Neutrophil (primary cell): ENCODE results near the gene C19orf73.
"Not testable (repeated sequence)": the region's sequence is repeated elsewhere in the genome, so short reads cannot be mapped to it uniquely, and the experiment has no call there.

ENCODE experiments used
- H3K27ac ChIP-seq: fragments of 200-600 bp; sonication (generic); 2 replicates; pipeline ENCODE4 v1.5.1; 2016; ENCODE audit warnings: mild to moderate bottlenecking, moderate library complexity
- H3K27me3 ChIP-seq: fragments of 200-600 bp; sonication (generic); 2 replicates; pipeline ENCODE4 v1.6.0; 2016; ENCODE audit warnings: mild to moderate bottlenecking
- H3K36me3 ChIP-seq: fragments of 200-600 bp; sonication (generic); 2 replicates; pipeline ENCODE4 v1.5.1; 2017
- H3K4me1 ChIP-seq, 2 experiments: fragments of 200-600 bp in 1 of 2; sonication (generic) in 1 of 2; 1 replicate in 1 of 2; 2 replicates in 1 of 2; pipeline versions ENCODE4 v1.5.1 to v1.6.1; 2013 to 2016; ENCODE audit warnings: low read depth in 1 of 2, low read length in 1 of 2, mild to moderate bottlenecking in 1 of 2, moderate library complexity in 1 of 2; ENCODE audit not compliant: control insufficient read depth in 1 of 2, insufficient read depth in 1 of 2
- H3K4me3 ChIP-seq, 2 experiments: fragments of 200-600 bp in 1 of 2; sonication (generic) in 1 of 2; 1 replicate in 1 of 2; 2 replicates in 1 of 2; pipeline ENCODE4 v1.5.1; 2013 to 2016; ENCODE audit warnings: low read depth in 1 of 2, low read length in 1 of 2, mild to moderate bottlenecking in 1 of 2, moderate library complexity in 1 of 2
- H3K9me3 ChIP-seq: fragments of 200-600 bp; sonication (generic); 2 replicates; pipeline ENCODE4 v1.5.1; 2016
- CTCF ChIP-seq: fragments of 200-600 bp; sonication (generic); IDR thresholded peaks from 2 replicates; pipeline ENCODE4 v1.5.1; 2016; ENCODE audit warnings: antibody characterized with exemption

C19orf73 gene

GRCh38 chr19:49128545-49129237 lies 9.7 kb upstream of the C19orf73 start:
- Histone ChIP-seq H3K4me3 (peak overlapping the region; percentile 58 to 73), H3K27ac (no peak overlapping the region), H3K36me3 (no peaks in the 10 kb centered on the region), H3K9me3 (no peaks in the 10 kb centered on the region), H3K27me3 (peaks cover 54% of the 10 kb centered on the region), H3K4me1 (peaks cover 10 to 17% of the 10 kb centered on the region in 2 experiments)
- TF ChIP-seq CTCF = no peak

- H3K27ac ChIP-seq = peak overlapping the region; percentile 59
- peak; percentile 58 for TF ChIP-seq CTCF
- H3K4me3 ChIP-seq = peak overlapping the region; percentile 58 to 73
- H3K27me3 ChIP-seq = peaks cover 54% of the 10 kb centered on the region
- peaks cover 5 to 10% of the 10 kb centered on the region in 2 experiments for H3K4me1 ChIP-seq
- no peaks in the 10 kb centered on the region for H3K36me3 ChIP-seq
- H3K9me3 ChIP-seq = no peaks in the 10 kb centered on the region
Observed at GRCh38 chr19:49127674-49128544, 9.0 kb upstream of the C19orf73 start.

- peaks cover 54% of the 10 kb centered on the region for H3K27me3 ChIP-seq
- peak overlapping the region; percentile 58 to 73 for H3K4me3 ChIP-seq
- H3K36me3 ChIP-seq, H3K9me3 ChIP-seq, H3K27ac ChIP-seq: not testable (repeated sequence)
- H3K4me1 ChIP-seq = peaks cover 5 to 10% of the 10 kb centered on the region in 2 experiments
Observed at GRCh38 chr19:49127225-49127624, 8.3 kb upstream of the C19orf73 start.

- Histone ChIP-seq H3K36me3 (no peaks in the 10 kb centered on the region), H3K9me3 (no peaks in the 10 kb centered on the region), H3K27me3 (peaks cover 55% of the 10 kb centered on the region), H3K4me1 (peaks cover 5 to 10% of the 10 kb centered on the region in 2 experiments), H3K27ac (no peak overlapping the region), H3K4me3 (no peak overlapping the region)
- no peak for TF ChIP-seq CTCF
Observed at GRCh38 chr19:49126575-49126974, 7.6 kb upstream of the C19orf73 start.

GRCh38 chr19:49125025-49125731 lies 6.2 kb upstream of the C19orf73 start:
- Histone ChIP-seq H3K4me3 (no peak overlapping the region), H3K9me3 (no peaks in the 10 kb centered on the region), H3K36me3 (no peaks in the 10 kb centered on the region), H3K27ac (no peak overlapping the region), H3K4me1 (peaks cover 5 to 10% of the 10 kb centered on the region in 2 experiments), H3K27me3 (peaks cover 66% of the 10 kb centered on the region)
- TF ChIP-seq CTCF = no peak

- peaks cover 74% of the 10 kb centered on the region for H3K27me3 ChIP-seq
- H3K27ac ChIP-seq, H3K4me3 ChIP-seq, H3K9me3 ChIP-seq, H3K36me3 ChIP-seq: not testable (repeated sequence)
- H3K4me1 ChIP-seq = peaks cover 14 to 28% of the 10 kb centered on the region in 2 experiments
Observed at GRCh38 chr19:49123285-49123684, 4.3 kb upstream of the C19orf73 start.

- peaks cover 14 to 24% of the 10 kb centered on the region in 2 experiments for H3K4me1 ChIP-seq
- H3K27ac ChIP-seq, H3K4me3 ChIP-seq, H3K36me3 ChIP-seq, H3K9me3 ChIP-seq: not testable (repeated sequence)
- H3K27me3 ChIP-seq = peaks cover 75% of the 10 kb centered on the region
Observed at GRCh38 chr19:49121841-49122240, 2.9 kb upstream of the C19orf73 start.
